GM21717 (cell line): ENCODE results near the gene FAS.

Source experiments
- ATAC-seq: cut with Tn5 transposase; IDR thresholded peaks from one replicate; pipeline ENCODE4 v1.9.1; 2021; ENCODE audit warnings: mild to moderate bottlenecking, moderate library complexity; ENCODE audit not compliant: unreplicated experiment

FAS gene

GRCh38 chr10:88971221-88972061 lies 19.2 kb upstream of the FAS start:
- no peak for ATAC-seq

GRCh38 chr10:88974012-88974411 lies 16.6 kb upstream of the FAS start:
- no peak for ATAC-seq

GRCh38 chr10:88974446-88975376 lies 15.9 kb upstream of the FAS start:
- no peak for ATAC-seq

DNA sequence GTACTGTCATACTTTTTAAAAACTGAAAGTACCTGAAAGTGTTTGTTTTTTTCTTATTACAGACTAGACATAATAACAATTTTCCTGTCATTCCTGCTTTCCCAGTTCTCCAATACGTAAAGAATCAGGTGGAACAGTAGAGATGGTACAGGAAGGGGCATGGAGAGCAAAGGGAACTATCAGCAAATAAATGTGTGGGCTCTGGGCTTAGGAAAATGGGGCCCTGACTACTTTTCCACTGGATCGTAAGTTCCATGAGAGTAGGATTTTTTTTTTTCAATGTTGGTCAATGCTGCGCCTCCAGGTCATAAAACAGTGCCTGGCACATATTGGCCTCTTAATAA lies 15.2 kb upstream of the FAS start:
- ATAC-seq, result no peak

- no peak for ATAC-seq
Measured at GRCh38 chr10:88978463-88978862, 12.1 kb upstream of the FAS start.

DNA sequence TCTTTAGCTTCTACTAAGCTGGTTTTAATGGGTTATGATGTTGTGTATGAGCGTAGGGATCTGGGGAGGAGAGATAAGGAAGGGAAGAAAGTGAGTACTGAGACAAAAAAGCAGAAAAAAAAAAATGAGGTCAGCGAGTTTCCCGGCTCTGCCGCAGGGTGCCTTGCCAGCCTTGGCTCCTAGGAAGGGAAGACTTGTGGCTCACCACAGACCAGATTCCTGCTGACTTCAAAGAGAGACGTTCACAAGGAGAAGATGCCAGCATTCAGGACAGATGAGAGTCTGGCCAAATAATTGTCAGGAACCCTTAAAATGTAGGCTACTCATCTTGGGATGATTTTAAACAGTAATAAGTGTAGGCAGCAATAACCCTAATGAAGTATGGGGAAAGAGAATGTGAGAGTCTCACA lies 11.4 kb upstream of the FAS start:
- no peak for ATAC-seq

GRCh38 chr10:88979603-88980002 lies 11.0 kb upstream of the FAS start:
- no peak for ATAC-seq

DNA sequence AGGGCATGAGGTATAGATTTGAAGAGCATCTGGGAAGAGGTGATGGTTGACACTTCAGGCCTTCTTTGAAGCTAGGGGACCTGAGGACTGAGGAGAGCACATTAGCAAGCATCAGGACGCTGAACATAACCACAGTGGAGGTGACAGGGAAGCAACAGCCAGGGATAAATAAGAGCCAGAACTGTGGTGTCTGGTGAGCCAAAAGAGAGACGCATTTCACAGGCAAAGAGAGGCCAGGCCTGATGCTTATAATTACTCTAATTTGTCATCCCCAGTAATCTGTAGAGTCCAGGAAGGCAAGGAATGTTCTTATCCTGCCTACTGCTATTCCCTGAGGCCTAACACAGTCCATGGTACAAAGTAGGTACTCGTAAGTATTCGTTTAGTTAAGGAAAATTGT lies 10.4 kb upstream of the FAS start:
- no peak for ATAC-seq

DNA sequence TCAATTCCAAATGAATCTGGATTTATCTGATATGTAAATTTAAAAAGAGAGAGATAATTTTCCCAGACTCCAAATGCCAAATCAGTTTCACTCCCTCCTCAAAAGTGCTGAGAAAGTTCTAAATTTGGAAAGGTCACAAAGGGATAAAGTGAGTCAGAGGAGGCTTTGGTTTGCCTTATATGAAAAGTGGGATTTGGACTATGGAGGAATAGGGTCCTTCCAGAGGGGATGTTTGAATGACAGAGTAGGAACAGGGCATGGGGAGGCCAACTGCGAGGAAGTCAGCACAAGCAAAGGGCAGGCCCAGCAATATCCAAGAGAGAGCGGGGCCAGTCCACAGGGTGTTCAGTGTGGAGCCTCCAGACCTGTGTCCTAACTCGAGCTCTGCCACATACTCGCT lies 9.8 kb upstream of the FAS start:
- no peak for ATAC-seq

- ATAC-seq, result no peak
Measured at GRCh38 chr10:88981435-88981834, 9.2 kb upstream of the FAS start.

DNA sequence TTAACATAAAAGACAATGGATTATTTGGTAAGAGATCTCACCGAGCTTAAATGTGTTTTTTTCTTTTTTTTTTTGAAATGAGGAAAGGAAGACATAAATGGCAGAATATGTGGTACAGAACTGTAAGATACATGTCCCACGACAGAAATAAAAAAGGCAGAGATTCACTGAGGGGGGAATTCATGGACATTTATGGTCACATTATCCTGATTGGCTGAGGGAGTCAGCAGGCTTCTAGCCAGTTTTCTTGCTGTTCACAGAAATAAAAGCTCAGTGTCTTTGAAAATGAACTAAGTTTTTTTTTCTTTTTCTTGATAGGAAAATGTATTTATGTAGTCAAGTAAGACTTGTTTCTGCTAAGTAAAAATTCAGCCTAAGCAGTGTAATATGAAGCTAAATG lies 8.2 kb upstream of the FAS start:
- no peak for ATAC-seq

- no peak for ATAC-seq
Measured at GRCh38 chr10:88983206-88983605, 7.4 kb upstream of the FAS start.

DNA sequence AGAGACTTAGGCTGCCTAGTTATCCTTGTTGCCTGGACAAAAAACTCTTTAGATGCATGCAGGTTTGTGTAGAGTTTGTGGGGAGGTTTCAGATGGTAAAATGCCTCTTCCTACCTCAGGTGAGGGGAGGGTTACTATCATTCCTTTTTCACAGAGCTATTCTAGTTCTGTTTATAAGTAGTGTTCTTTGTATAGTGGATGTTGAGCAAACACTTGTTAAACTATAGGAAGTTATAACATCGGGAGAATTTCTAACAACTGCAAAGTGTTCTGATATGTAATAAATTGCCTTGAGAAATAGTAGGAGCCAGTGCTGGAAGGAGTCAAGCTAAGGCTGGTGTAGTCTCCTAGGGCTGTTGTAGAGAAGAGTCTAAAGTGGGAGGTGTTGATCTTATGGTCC lies 6.7 kb upstream of the FAS start:
- no peak for ATAC-seq

DNA sequence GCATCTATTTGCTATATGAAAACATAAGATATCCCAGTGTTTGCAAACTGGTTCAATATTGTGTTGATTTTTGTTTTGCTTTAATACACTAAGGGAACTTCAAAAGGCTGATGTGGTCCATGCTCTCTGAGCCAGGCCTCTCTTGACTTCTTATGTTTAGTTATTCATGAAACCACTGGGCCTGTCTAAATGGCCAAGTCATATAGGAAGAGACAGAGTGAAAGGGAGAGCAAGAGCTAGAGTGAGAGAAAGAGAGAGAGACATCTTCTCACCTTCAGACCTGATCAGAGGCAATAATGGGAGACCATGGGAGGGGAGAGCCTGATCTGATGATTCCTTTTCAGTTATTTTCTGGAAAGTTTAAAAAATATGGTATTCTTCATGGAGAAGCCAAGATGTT lies 6.1 kb upstream of the FAS start:
- no peak for ATAC-seq

- no peak for ATAC-seq
Measured at GRCh38 chr10:88986549-88987242, 3.9 kb upstream of the FAS start.

- peak; percentile 24 for ATAC-seq
Measured at GRCh38 chr10:88987243-88987725, 3.3 kb upstream of the FAS start.

GRCh38 chr10:88987840-88988239 lies 2.8 kb upstream of the FAS start:
- ATAC-seq, result no peak

GRCh38 chr10:88989423-88989822 lies 1.2 kb upstream of the FAS start:
- no peak for ATAC-seq

- no peak for ATAC-seq
Measured at GRCh38 chr10:88989824-88990383, 694 bp upstream of the FAS start.

- peak; percentile 32 for ATAC-seq
Measured at GRCh38 chr10:88991161-88991898, 732 bp downstream of the FAS start.
